CD14-positive monocyte (primary cell): Measurements from ENCODE around the gene TES. TPM values are rescaled to one million over a fixed set of nuclear protein-coding genes. Genes with fewer than 3 reads are reported as not detected.

ENCODE experiments used
- DNase-seq, 3 donors: peaks; one replicate each; pipeline ENCODE4 v3.0.0-alpha.2; 2011 to 2022
- H2AFZ ChIP-seq: 2 replicates; pipeline ENCODE4 v1.6.0; 2012; ENCODE audit warnings: mild to moderate bottlenecking, low read depth, low read length, inconsistent platforms; ENCODE audit not compliant: insufficient read depth, poor library complexity, severe bottlenecking
- H3K27ac ChIP-seq, 2 donors: 1 replicate in 1 of 2; 2 replicates in 1 of 2; pipeline ENCODE4 v1.5.1; 2012 to 2013; ENCODE audit warnings: low read length in 2 of 2, control low read depth in 1 of 2, inconsistent platforms in 1 of 2, low read depth in 1 of 2, mild to moderate bottlenecking in 1 of 2
- H3K27me3 ChIP-seq, 2 donors: one replicate each; pipeline versions ENCODE4 v1.6.0 to v1.6.1; 2011 to 2013; ENCODE audit warnings: low read length in 2 of 2; ENCODE audit not compliant: control insufficient read depth in 2 of 2, insufficient read depth in 2 of 2
- H3K36me3 ChIP-seq, 2 donors: replicated peaks in 1 of 2; 1 replicate in 1 of 2; 2 replicates in 1 of 2; pipeline versions ENCODE4 v1.5.1 to v1.6.1; 2012 to 2013; ENCODE audit warnings: low read length in 2 of 2, control low read depth in 1 of 2, inconsistent platforms in 1 of 2, mild to moderate bottlenecking in 1 of 2; ENCODE audit not compliant: insufficient read depth in 2 of 2, control insufficient read depth in 1 of 2
- H3K4me1 ChIP-seq, 2 donors: 1 replicate in 1 of 2; 2 replicates in 1 of 2; pipeline versions ENCODE4 v1.5.1 to v1.6.1; 2012 to 2013; ENCODE audit warnings: low read length in 2 of 2, control low read depth in 1 of 2, inconsistent platforms in 1 of 2, mild to moderate bottlenecking in 1 of 2, moderate library complexity in 1 of 2; ENCODE audit not compliant: insufficient read depth in 2 of 2, control insufficient read depth in 1 of 2
- H3K4me2 ChIP-seq: replicated peaks from 2 replicates; pipeline ENCODE3; 2012; ENCODE audit warnings: low read length, moderate library complexity, mild to moderate bottlenecking; ENCODE audit not compliant: poor library complexity, severe bottlenecking; ENCODE audit errors: extremely low read depth
- H3K4me3 ChIP-seq, 3 experiments: fragments of 200-600 bp in 1 of 3; sonication (generic) in 1 of 3; replicated peaks in 1 of 3; 1 replicate in 2 of 3; 2 replicates in 1 of 3; pipeline ENCODE4 v1.5.1; 2011 to 2013; ENCODE audit warnings: low read length in 3 of 3, mild to moderate bottlenecking in 3 of 3, control low read depth in 2 of 3, low read depth in 2 of 3, inconsistent platforms in 1 of 3, moderate library complexity in 1 of 3
- H3K79me2 ChIP-seq: 2 replicates; pipeline ENCODE4 v1.6.0; 2012; ENCODE audit warnings: mild to moderate bottlenecking, control low read depth, inconsistent platforms, low read length, moderate library complexity; ENCODE audit not compliant: insufficient read depth
- H3K9ac ChIP-seq: 2 replicates; pipeline ENCODE4 v1.6.0; 2017; ENCODE audit warnings: low read length, mild to moderate bottlenecking; ENCODE audit not compliant: insufficient read depth, poor library complexity, severe bottlenecking
- H3K9me3 ChIP-seq, 2 donors: replicated peaks in 1 of 2; 1 replicate in 1 of 2; 2 replicates in 1 of 2; pipeline versions ENCODE4 v1.5.1 to v1.6.1; 2012 to 2013; ENCODE audit warnings: low read length in 2 of 2, control low read depth in 1 of 2; ENCODE audit not compliant: control insufficient read depth in 1 of 2, insufficient read depth in 1 of 2
- H4K20me1 ChIP-seq: 2 replicates; pipeline ENCODE4 v1.6.0; 2012; ENCODE audit warnings: mild to moderate bottlenecking, low read length, control low read depth, moderate library complexity; ENCODE audit not compliant: insufficient read depth
- H3K27ac Mint-ChIP-seq, 7 donors: one replicate each; pipeline ENCODE4 v1.8.0; 2020; ENCODE audit warnings: mild to moderate bottlenecking in 7 of 7, mixed read lengths in 7 of 7, moderate library complexity in 6 of 7, inconsistent platforms in 2 of 7
- H3K27me3 Mint-ChIP-seq, 3 donors: one replicate each; pipeline ENCODE4 v1.8.0; 2021 to 2022; ENCODE audit warnings: low read depth in 3 of 3, mild to moderate bottlenecking in 3 of 3, mixed read lengths in 3 of 3, moderate library complexity in 3 of 3, inconsistent platforms in 1 of 3
- H3K36me3 Mint-ChIP-seq, 2 donors: one replicate each; pipeline ENCODE4 v1.8.0; 2020; ENCODE audit warnings: mixed read lengths in 2 of 2, inconsistent platforms in 1 of 2, mild to moderate bottlenecking in 1 of 2
- H3K4me1 Mint-ChIP-seq: one replicate; pipeline ENCODE4 v1.8.0; 2020; ENCODE audit warnings: mild to moderate bottlenecking, mixed read lengths
- H3K4me3 Mint-ChIP-seq, 2 donors: one replicate each; pipeline ENCODE4 v1.8.0; 2020; ENCODE audit warnings: mild to moderate bottlenecking in 2 of 2, mixed read lengths in 2 of 2, moderate library complexity in 1 of 2
- H3K9me3 Mint-ChIP-seq, 7 donors: one replicate each; pipeline ENCODE4 v1.8.0; 2020 to 2022; ENCODE audit warnings: mixed read lengths in 7 of 7, mild to moderate bottlenecking in 6 of 7, moderate library complexity in 6 of 7, inconsistent platforms in 2 of 7
- whole genome bisulfite sequencing: methylation state at CpG from one replicate; pipeline ENCODE4 v1.1.5; 2013; ENCODE audit warnings: missing lambda C conversion rate; ENCODE audit not compliant: insufficient coverage; 5-methylcytosine and 5-hydroxymethylcytosine counted together
- intact Hi-C, 2 donors: fragments of 100-400 bp; cut with micrococcal nuclease; formaldehyde crosslinking; loops; one replicate each; pipeline versions ENCODE4 v1.15.0 to v1.15.1; 2023
- polyA plus RNA-seq, 3 donors: library from polyadenylated mRNA; depleted of rRNA in 1 of 3; unstranded in 2 of 3; stranded (reverse) in 1 of 3; fragments of 300-500 nt in 2 of 3; fragments of >200 nt in 1 of 3; fragmentation: Illumina TruSeq in 2 of 3; gene quantifications; 1 replicate in 2 of 3; 2 replicates in 1 of 3; pipeline ENCODE4 v1.2.3, GENCODE V29; 2012 to 2021
- TF ChIP-seq, protein P1 (sequence below): fragments of 200-600 bp; IDR thresholded peaks from one replicate; pipeline ENCODE4 v1.8.0; 2022; ENCODE audit warnings: antibody characterized with exemption, mild to moderate bottlenecking

Gene TES
- polyA plus RNA-seq, 3 donors = 61.7 to 104 (median 89.0) TPM

DNA sequence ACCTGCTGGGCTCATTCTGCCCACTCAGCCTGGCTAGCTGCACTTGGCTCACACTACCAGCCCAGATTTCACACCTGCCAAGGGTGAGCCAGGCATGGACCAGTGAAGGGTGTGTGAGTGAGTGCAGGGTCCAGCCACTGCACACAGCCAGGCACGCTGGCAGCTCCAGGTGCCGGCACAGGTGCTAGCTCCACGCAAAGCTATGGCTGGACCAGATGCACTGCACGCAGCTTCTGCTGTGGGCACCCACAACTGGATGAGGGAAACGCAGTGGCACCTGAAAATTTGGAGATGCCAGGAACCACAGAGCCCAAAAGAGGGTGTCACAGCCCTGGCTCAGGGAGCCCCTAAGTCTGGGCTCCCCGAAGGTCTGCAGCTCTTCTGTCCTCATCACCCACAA is 24.9 kb upstream of the TES start:
- H3K9me3 Mint-ChIP-seq = peaks cover 2 to 9% (median 3%) of the 10 kb centered on the region in 7 donors
- TF ChIP-seq, protein P1, sequence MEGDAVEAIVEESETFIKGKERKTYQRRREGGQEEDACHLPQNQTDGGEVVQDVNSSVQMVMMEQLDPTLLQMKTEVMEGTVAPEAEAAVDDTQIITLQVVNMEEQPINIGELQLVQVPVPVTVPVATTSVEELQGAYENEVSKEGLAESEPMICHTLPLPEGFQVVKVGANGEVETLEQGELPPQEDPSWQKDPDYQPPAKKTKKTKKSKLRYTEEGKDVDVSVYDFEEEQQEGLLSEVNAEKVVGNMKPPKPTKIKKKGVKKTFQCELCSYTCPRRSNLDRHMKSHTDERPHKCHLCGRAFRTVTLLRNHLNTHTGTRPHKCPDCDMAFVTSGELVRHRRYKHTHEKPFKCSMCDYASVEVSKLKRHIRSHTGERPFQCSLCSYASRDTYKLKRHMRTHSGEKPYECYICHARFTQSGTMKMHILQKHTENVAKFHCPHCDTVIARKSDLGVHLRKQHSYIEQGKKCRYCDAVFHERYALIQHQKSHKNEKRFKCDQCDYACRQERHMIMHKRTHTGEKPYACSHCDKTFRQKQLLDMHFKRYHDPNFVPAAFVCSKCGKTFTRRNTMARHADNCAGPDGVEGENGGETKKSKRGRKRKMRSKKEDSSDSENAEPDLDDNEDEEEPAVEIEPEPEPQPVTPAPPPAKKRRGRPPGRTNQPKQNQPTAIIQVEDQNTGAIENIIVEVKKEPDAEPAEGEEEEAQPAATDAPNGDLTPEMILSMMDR = no peak
- Histone ChIP-seq H3K9me3 (peaks cover 0 to 4% of the 10 kb centered on the region in 2 donors), H3K27me3 (no peaks in the 10 kb centered on the region), H3K36me3 (no peaks in the 10 kb centered on the region), H3K4me1 (no peaks in the 10 kb centered on the region), H3K4me3 (no peak overlapping the region), H3K27ac (no peak overlapping the region), H3K9ac (no peak overlapping the region), H2AFZ (no peak overlapping the region), H4K20me1 (no peaks in the 10 kb centered on the region), H3K79me2 (no peaks in the 10 kb centered on the region), H3K4me2 (no peak overlapping the region)
- no peak for DNase-seq
- H3K4me1 Mint-ChIP-seq = no peaks in the 10 kb centered on the region
- 100% methylated on average over 5 of the region's 6 CpGs for WGBS
- no peak overlapping the region for H3K4me3 Mint-ChIP-seq
- peaks cover 1 to 3% (median 1%) of the 10 kb centered on the region in 3 donors for H3K27me3 Mint-ChIP-seq
- no peaks in the 10 kb centered on the region for H3K36me3 Mint-ChIP-seq
- intact Hi-C loops = no loop called here
- no peak overlapping the region for H3K27ac Mint-ChIP-seq

DNA sequence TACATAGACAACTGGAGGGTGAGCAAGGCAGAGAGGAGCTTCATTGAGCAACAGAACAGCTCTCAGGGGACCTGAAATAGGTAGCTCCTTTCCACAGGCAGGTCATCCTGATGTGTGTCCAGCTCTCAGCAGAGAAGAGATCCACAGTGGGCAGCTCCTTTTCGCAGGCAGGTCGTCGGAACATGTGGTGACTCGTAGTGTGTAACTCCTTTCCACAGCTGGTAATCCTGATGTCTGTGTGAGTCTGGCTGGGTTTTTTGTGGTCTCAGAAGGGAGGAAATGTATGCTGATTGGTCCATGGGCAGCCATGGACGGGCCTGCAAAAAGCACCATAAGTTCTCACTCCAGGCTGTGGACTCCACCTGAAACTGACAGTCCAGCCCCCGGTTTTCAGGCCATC is 24.4 kb upstream of the TES start:
- no peaks in the 10 kb centered on the region for H3K4me1 Mint-ChIP-seq
- H3K27me3 Mint-ChIP-seq = peaks cover 1 to 3% (median 1%) of the 10 kb centered on the region in 3 donors
- no peaks in the 10 kb centered on the region for H3K79me2 ChIP-seq
- H3K4me3 ChIP-seq = no peak overlapping the region
- H3K27ac ChIP-seq = no peak overlapping the region
- H3K4me2 ChIP-seq = no peak overlapping the region
- intact Hi-C loops = no loop called here
- TF ChIP-seq, protein P1 = no peak
- H3K4me3 Mint-ChIP-seq = no peak overlapping the region
- H3K9ac ChIP-seq = no peak overlapping the region
- no peak overlapping the region for H2AFZ ChIP-seq
- H3K36me3 Mint-ChIP-seq = no peaks in the 10 kb centered on the region
- peaks cover 2 to 9% (median 3%) of the 10 kb centered on the region in 7 donors for H3K9me3 Mint-ChIP-seq
- H3K9me3 ChIP-seq = peaks cover 0 to 4% of the 10 kb centered on the region in 2 donors
- no peaks in the 10 kb centered on the region for H3K36me3 ChIP-seq
- no peaks in the 10 kb centered on the region for H3K27me3 ChIP-seq
- no peaks in the 10 kb centered on the region for H3K4me1 ChIP-seq
- no peaks in the 10 kb centered on the region for H4K20me1 ChIP-seq
- no peak for DNase-seq
- no peak overlapping the region for H3K27ac Mint-ChIP-seq
- WGBS = 94% methylated on average over 2 of the region's 6 CpGs
